Measurements from ENCODE around the gene DYRK1A.

GRCh38 chr21:37410639-37411038 is 44.1 kb downstream of the DYRK1A start:
- TF ChIP-seq CTCF (CRISPR knock-in tag; IDR thresholded peaks at IDR 0.05) = no peak
- TF ChIP-seq MXI1 (IDR thresholded peaks at IDR 0.05; ENCODE audit: borderline replicate concordance, low read depth, low read length) = no peak
- no peak for TF ChIP-seq ZBTB20 (CRISPR knock-in tag; IDR thresholded peaks at IDR 0.05; ENCODE audit: borderline replicate concordance, low read depth)
- no peak for TF ChIP-seq ZNF883 (CRISPR knock-in tag; IDR thresholded peaks at IDR 0.05; ENCODE audit: not compliant biosample characterization)
- TF ChIP-seq SMC3 (IDR thresholded peaks at IDR 0.05; ENCODE audit: low read length) = no peak
- TF ChIP-seq TAF15 (IDR thresholded peaks at IDR 0.05; ENCODE audit: low read depth, low read length, poor library complexity, severe bottlenecking) = no peak
- TF ChIP-seq MAFF (IDR thresholded peaks at IDR 0.05; ENCODE audit: low read depth, low read length) = no peak
- TF ChIP-seq CHD4 (IDR thresholded peaks at IDR 0.05; ENCODE audit: borderline replicate concordance, low read length) = no peak
- TF ChIP-seq FOXA1 (IDR thresholded peaks at IDR 0.05) = no peak
- no peak for TF ChIP-seq FOXA1 (CRISPR knock-in tag; IDR thresholded peaks at IDR 0.05)
